HG02870 (cell line): Measurements from ENCODE around the gene TNFRSF13B.

Source experiments
- ATAC-seq: cut with Tn5 transposase; IDR thresholded peaks from one replicate; pipeline ENCODE4 v1.9.1; 2021; ENCODE audit warnings: mild to moderate bottlenecking, moderate library complexity; ENCODE audit not compliant: unreplicated experiment

The TNFRSF13B gene

DNA sequence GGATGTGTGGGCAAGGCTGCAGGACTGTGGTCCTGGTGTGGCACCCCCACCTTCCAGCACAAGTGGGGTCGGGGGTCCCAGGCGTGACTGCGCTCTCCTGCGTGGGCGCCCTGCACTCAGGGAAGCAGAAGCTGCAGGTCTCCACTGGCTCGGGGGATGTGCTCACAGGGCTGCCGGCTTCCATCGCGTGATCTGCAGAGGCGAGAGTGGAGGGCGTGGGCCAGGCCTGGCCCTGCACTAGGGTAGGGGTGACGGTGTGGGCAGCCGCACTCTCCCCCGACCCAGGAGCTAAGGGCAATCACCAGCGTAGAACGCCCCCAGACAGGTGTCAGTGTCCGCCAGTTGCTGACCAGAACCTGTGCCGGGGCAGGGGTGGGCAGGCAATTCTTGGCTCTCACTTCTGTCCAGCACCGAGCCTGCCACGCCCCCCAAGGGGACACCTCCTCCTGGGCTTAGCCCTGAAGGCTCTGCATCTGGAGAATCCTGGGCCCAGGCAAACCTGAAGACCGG is 32.3 kb downstream of the TNFRSF13B start:
- ATAC-seq, result no peak

DNA sequence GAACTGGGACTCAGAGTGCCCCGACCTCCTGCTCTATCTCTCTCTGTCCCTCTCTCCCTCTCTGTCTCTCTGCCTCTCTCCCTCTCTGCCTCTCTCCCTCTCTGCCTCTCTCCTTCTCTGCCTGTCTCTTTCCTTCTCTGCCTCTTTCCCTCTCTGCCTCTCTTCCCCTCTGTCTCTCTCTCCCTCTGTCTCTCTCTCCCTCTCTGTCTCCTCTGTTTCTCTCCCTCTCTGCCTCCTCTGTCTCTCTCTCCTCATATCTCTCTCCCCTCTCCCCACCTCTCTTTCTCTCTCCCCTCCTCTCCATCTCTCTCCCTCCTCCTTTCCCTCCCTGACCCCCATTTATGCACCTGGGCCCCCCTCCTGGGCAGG is 32.7 kb downstream of the TNFRSF13B start:
- no peak for ATAC-seq

DNA sequence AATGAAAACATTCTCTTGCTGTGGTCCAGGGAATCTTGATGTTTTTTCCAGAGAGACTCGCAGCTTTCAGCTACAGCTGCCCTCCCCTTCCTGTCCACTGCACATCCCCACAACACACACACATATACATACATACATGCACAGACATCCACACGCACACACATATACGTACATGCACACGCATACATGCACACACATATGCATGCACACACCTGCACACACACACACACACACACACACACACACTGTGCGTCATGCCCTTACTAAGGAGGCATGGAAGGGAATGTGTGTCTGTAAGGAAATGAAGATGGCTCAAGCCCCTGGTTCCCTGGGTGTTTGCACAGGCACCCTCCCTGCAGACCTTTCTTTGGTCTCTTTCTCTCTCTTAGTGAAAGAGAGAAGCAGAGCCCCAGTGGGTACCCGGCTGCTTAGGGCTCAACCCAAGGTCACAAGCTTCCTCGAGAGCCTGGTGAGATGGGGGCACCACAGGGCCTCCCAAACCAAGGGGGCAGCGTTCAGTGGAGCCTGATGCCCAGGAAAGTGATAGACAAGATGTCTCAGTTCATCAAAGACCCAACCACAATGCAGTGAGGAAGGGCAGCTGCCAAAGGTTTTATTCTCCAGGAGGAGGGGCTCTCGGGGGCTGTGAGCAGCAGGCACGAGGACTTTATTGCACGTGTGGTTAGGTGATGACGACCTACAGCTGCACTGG is 33.3 kb downstream of the TNFRSF13B start:
- ATAC-seq, result no peak

DNA sequence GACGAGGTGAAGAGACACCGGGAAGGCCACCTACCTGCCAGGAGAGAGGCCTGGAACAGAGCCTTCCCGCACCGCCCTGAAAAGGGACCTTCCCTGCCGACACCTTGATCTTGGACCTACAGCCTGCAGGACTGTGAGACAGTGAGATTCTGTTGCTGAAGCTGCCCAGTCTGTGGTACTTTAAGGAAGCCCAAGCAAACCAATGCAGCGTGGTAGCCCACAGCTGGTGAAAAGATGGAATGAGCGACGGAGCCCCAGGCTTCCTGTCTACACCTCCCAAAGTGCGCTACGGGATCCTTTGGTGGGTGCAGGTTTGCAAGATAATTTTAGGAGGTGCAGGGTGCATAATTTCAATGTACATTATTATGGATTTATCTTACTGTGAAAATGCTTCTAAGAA is 33.9 kb downstream of the TNFRSF13B start:
- ATAC-seq, result no peak

DNA sequence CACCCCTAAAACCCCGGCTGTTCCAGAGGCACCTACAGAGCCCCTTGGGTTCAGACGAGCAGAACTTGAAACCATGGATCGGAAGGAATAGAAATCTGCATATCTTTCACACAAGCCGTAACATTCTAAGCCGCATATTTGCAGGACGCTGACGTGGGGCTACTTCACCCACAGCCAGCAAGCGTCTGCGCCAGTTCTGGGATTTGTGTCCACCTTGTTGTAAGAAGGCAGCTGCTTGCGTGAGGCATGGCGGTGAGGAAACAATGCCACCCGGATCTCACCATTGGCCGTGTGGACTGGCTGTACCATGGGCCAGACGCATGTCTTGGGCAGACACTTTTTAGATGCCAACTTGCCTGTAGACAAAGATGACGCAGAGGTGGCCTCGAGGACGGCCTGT is 34.5 kb downstream of the TNFRSF13B start:
- no peak for ATAC-seq

DNA sequence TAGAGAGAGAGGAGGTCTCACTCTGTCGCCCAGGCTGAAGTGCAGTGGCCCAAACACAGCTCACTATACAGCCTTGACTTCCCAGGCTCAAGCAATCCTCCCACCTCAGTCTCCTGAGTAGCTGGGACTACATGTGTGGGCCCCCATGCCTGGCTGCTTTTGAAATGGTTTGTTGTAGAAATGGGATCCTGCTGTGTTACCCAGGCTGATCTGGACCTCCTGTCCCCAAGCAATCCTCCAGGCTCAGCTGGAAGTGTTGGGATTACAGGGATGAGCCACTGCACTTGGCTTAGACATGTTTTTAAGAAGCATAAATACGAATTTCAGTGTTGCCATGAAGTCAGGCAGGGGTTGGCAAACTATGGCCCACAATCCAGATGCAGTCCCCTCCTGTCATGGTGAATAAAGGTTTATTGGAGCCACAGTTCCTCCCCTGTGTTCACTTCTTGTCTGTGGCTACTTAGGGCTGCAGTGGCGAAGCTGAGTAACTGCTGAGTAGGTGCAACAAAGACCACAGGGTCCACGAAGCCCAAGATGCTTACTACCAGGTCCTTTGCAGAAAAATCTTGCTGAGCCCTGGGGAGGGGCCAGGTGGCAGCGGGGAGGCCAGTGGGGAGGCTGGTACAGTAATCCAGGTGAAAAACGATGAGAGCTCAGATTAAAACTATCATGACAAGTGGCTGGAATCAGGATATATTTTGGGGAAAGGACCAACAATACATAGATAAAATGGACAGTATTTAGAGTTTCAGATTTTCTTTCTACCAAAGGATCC is 35.2 kb downstream of the TNFRSF13B start:
- ATAC-seq, result no peak

DNA sequence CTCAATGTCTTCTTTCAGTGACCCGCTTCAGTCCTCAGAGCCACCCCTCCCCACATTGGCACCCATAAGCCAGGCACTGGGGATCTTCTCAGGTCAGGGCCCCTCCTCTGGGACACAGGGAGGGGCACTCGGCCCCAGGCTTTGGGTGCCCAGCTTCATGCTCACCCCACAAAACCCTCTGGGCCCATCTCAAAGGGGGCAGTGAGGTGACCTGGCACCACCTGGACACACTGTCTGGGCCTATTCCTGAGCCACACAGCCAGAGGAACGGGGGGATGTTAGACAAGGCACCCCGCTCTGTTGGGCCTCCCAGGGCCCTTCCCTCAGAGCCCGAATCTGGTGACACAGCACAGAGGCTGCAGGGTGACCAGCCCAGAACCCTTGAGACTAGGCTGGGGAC is 36.1 kb downstream of the TNFRSF13B start:
- no peak for ATAC-seq

DNA sequence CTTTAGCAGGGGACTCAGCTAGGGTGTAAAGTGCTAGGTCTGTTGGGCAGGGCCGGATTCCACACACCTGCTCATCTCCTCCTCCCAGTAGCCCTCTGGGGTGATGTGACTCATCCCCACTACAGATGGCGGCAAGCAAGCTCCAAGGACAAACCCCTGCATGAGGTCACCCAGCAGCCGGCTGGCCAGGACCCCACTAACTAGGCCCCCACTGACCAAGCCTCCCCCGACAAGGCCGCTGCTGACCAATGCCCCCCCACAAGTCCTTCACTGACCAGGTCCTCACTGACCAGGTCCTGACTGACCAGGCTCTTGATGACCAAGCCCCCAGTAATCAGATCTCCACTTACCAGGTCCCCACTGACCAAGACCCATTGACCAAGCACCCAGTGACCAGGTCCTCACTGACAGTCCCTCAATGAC is 36.7 kb downstream of the TNFRSF13B start:
- ATAC-seq, result no peak

DNA sequence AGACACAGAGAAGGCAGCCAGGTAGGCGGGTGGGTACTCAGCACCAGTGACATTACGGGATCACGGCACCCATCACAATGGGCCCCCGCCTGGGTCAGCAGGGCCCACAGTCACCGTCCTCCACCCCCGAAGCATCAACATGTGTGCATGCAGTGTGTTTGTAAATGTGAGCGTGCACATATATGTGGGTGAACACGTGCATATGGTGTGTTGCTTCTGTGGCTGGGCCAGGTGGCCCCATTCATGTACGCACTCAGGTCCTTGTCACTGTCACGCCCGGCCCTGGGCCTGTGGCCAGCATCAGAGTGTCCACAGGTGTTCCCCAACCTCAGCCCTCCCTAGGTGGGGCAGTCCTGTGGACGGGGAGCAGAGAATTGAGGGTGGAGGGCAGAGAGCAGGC is 37.1 kb downstream of the TNFRSF13B start:
- ATAC-seq, result no peak

DNA sequence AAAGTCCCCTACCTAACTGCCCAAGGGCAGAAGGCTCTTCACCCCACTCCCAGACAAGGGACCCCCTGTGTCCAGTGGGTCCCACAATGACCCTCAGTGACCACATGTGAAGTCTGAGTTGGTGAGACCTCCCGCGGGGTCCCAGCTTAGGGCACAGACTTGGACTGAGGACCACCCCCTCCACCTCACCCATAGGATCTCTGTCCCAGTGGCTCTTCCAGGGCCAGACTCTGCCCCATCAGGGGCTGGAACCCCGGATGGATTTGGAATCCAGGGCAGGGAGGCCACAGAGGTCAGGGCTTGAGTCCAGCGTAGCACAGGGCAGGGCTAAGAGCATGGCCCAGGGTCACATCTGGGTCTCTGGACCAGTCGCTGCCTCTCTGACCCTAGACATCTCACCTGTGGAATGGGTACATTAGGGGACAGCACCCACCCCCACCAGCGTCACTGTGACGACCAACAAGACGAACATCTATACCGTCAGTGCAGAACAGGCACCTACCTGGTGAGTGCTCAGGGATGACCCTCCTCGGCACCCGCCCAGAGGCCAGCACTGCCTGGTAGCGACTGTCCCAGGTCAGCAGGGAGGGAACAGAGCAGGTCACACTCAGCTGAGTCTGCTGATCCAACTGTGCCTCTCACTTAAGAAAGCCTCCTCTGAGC is 37.7 kb downstream of the TNFRSF13B start:
- no peak for ATAC-seq

DNA sequence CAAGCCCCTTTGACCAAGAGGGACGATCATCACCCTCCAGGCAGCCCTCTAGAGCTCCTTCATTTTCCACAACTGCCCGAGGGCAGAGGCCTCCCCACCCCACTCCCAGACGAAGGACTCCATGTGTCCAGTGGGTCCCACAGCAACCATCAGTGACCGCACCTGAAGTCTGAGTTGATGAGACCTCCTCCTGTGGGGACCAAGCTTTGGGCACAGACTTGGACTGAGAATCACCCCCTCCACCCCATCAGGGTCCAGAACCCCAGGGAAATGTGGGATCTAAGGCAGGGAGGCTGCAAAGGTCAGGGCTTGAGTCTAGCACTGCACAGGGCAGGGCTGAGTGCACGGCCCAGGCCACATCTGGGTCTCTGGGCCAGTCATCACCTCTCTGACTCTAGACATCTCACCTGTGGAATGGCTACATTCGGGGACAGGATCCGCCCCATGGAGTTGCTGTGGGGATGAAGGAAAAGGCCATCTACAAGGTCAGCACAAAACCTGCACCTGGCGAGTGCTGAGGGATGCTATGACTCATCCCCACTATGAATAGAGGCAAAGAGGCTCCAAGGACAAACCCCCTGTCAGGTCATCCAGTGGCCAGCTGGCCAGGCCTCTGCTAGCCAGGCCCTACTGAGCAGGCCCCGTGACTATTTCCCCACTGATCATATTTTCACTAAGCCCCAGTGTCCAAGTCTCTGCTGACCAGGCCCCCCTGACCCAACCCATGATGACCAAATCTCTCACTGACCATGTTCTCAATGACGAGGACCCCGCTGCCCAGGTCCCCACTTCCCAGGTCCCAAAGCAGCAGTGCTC is 38.4 kb downstream of the TNFRSF13B start:
- ATAC-seq, result no peak

DNA sequence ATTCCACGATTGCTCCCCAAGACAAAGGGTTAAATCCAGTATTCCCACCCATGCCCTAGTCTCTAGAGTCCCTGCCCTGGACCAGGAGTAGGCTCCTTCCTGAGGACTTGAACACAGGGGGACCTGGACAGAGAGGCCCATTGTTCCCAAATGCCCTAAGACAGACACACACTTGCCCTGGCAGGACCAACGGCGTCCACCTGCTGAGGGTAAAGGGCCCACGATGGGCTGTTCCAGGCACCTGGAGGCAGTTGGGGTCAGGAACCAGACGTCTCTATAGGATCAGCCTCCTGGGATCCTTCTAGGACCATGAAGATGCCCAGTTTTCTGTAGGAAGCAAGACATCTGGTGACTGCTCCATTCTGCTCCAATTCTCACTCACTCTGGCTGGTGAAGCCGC is 39.3 kb downstream of the TNFRSF13B start:
- no peak for ATAC-seq

DNA sequence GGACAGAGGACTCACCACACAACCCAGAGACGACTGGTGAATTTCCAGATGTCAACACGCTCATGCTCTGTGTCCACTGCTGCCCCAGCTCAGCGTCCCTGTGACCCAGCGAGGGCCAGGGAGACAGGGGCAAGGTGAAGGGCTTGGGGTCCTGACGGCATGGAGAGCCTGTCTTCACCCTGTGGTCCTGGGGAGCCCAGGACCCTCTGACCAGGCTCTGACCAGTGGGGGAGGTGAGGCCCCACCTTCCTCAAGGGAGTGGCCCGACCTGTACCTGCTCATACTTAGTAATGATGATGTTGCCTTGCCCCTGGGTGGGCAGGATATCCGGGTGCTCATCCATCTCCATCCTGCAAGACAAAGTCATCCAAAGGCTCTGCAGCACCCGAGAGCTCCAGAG is 39.8 kb downstream of the TNFRSF13B start:
- no peak for ATAC-seq

DNA sequence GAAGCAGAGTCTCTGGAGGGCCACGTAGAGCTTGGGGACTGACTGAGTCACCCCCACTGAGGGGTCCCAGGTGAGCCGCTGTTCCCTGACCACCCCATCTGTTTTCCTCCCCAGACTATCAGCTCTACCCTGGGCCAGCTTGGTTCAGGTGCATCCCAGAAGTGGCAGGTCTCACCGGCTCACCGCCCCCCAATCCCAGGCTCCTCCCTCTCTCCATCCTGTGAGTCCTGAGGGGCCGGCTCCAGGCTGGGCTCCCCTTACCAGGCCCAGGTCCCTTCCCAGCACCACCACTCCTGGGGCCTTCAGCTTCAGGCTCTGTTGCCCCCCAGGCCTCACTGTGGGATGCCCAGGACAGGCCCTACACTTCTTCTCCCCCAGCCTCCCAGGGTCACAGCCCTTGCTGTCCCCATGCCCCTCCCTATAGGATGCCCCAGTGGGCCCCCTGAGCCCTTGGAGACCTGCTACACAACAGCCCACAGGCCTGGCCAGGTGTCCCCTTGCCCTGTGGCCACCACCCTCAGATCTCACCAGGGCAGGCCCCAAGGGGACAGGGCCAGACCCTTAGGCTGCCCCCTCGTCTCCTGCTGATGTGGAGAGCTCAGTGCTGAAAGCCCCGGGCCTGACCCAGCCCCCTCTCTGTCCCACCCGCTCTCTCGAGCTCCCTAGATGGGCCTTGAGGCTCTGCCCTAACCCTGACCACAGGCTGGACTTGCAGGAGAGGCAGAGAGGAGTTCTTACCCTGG is 40.4 kb downstream of the TNFRSF13B start:
- no peak for ATAC-seq

DNA sequence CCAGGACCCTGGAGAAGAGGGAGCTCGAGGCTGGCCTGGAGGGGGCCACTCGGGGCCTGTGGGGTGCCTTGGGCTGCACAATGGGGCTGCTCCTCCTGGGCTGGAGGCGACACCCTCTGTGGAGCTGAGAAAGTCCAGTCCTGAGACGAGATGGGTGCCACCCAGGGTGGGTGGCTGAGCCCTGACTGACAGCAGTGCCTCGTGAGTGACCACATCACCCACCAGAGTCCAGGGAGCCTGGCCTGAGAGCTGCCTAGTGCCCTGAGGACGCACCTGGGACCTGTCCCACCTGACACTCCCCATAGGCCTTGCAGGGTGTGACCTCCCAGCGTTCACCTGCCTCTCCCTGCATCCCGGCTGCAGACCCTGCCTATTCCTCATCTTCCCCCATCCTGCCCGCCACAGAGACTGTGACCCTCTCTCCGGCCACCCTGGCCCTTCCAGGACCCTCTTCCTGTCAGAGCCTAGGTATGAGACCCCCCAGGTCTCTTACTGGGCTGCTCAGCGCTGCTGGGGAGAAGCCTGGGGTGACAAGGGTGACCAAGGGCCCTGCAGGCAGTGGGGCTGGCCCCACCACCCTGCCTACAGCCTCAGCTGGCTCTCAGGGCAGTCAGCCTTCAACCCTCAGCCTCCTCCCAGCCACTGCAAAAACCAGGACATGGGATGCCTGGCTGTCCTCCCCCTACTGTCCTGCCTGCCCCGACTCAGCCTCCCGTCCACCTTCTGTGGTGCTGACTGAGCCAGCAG is 41.2 kb downstream of the TNFRSF13B start:
- ATAC-seq, result no peak

DNA sequence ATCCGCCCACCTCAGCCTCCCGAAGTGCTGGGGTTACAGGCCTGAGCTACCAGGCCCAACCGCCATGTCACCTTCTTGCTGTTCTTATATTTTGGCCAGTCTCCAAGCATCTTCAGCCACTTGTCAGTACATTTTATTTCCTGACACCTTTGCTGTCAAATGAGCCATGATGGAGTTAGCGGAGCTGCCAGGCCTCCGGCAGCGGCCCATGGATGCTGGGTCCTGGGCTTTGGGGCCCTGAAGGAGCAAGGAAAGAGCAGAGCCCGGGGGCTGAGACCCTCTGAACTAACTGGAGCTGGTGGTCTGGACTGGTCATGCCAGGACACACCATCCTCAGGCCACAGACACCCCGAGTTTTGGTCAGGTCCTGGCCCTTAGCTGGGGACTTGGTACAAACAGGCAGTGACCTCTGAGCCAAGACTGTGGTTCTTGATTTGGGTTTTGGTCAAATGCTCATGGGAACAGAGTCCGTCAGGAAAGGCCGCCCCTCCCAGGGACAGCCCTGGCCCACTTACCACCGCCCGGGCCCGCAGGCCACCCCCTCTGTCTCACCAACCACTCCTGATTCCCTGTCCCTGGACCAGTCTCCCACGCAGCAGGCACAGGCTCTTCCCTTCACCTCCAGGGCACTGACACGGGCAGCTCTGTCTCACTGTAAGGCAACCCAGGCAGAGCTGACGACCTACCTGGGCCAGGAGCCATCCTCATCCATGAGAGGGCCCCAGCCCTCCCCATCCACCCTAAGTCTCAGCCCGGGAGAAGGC is 42.0 kb downstream of the TNFRSF13B start:
- no peak for ATAC-seq

DNA sequence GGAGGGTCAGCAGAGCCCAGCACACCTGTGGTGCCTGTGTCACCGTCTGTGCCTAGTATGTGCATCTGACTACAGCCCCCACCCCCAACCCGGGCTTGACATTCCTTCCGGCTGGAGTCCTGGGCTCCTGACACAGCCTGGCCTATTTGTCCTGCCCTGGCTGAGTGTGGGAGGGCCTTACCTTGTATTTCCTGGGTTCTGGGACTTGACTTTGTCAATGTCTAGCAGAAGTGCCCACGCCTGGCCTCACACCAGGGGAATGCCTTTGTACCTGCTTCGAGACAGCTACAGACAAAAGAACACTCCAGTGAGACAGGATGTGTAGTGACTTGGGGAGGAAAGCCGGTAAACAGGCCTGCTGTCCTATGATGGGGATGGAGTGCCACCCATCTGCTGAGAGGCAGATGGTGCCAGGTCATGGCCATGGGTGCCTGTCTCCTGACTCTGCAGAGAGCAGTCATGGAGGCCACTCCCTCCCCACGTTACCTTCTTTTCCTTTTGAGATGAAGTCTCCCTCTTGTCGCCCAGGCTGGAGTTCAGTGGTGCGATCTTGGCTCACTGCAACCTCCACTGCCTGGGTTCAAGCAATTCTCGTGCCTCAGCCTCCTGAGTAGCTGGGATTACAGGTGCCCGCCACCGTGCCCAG is 42.8 kb downstream of the TNFRSF13B start:
- no peak for ATAC-seq

DNA sequence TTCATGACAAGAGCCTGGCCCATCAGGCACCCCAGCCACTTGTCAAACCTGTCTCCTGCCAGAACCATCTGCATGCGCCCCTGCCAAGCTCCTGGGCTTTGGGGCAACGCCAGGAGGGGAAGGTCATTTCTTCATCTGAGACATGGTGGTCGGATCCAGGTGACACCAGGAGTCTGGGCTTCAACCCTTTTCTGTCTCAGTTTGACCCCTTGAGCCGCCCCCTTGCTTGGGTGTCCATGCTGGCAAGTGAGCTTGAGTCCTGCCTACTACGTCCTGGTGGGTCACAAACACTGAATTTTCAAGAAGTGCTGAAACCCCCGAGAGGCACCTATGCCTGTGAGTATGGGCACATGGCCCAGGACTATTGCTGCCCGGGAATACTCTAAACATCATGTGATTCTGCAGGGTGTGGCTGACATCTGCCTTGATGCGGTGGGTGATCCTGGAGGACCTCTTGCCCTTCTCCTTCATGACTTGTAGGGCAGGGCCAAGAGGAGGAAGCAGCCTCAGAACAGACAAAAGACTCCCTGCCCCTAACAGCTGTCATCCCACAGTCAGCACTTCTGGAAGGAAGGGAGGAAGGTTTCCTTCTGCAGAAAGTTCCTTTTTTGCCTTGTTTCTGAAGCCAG is 43.4 kb downstream of the TNFRSF13B start:
- ATAC-seq, result no peak
